M059J (cell line): ENCODE data around the gene ERAL1. TPM values are rescaled to one million over a fixed set of nuclear protein-coding genes. Genes with fewer than 3 reads are reported as not detected.
A peak's percentile ranks its signal among the peaks of the same experiment; 100 is the strongest.
"Not testable (repeated sequence)": the region's sequence is repeated elsewhere in the genome, so short reads cannot be mapped to it uniquely, and the experiment has no call there.

Experiments used
- DNase-seq: peaks from one replicate; pipeline ENCODE4 v3.0.0-alpha.2; 2012; ENCODE audit warnings: low read depth
- total RNA-seq: library from RNA; depleted of rRNA; stranded (reverse); fragments of >200 nt; shearing (Covaris generic); gene quantifications from 2 replicates; pipeline ENCODE4 v1.2.3, GENCODE V29; 2014; rRNA removed

Gene ERAL1
- total RNA-seq, 1 experiment from 2014 or later = 34.4 TPM

GRCh38 chr17:28899212-28899815, 44.5 kb downstream of the ERAL1 start:
- DNase-seq = no peak

GRCh38 chr17:28900986-28901726, 46.3 kb downstream of the ERAL1 start:
- no peak for DNase-seq

GRCh38 chr17:28901866-28902818, 47.3 kb downstream of the ERAL1 start:
- DNase-seq = no peak

- peak; percentile 84 for DNase-seq
Measured at GRCh38 chr17:28902819-28903545, 48.2 kb downstream of the ERAL1 start, which contains the start of gene DHRS13. Gene DHRS13 (minus strand): TSS chr17:28903079. CDS start chr17:28902944, 135 bp downstream.

GRCh38 chr17:28903546-28903841, 48.7 kb downstream of the ERAL1 start:
- not testable (repeated sequence) for DNase-seq

- no peak for DNase-seq
Measured at GRCh38 chr17:28904800-28905199, 50.0 kb downstream of the ERAL1 start.

- no peak for DNase-seq
Measured at GRCh38 chr17:28906276-28906675, 51.5 kb downstream of the ERAL1 start.

GRCh38 chr17:28906706-28907438, 52.1 kb downstream of the ERAL1 start:
- DNase-seq = no peak

GRCh38 chr17:28907709-28908475, 53.1 kb downstream of the ERAL1 start:
- DNase-seq = no peak

- peak; percentile 67 for DNase-seq
Measured at GRCh38 chr17:28908640-28909167, 53.9 kb downstream of the ERAL1 start.

GRCh38 chr17:28910534-28910933, 55.7 kb downstream of the ERAL1 start:
- DNase-seq = no peak

Other genes starting within 250 kb of the ERAL1 start
- gene RSKR, start 240.8 kb upstream of the ERAL1 start, total RNA-seq = 2.2 and 9.7 TPM in 2 replicates
- gene BLTP2, start 209.9 kb upstream of the ERAL1 start, total RNA-seq = 92.0 and 97.6 TPM in 2 replicates
- 74.0 and 81.7 TPM in 2 replicates for gene SDF2, start 193.1 kb upstream of the ERAL1 start, total RNA-seq
- gene SUPT6H, start 192.8 kb upstream of the ERAL1 start, total RNA-seq = 20.8 and 28.1 TPM in 2 replicates
- gene PROCA1, start 143.1 kb upstream of the ERAL1 start, total RNA-seq = 0.84 and 1.3 TPM in 2 replicates
- gene RAB34, start 137.1 kb upstream of the ERAL1 start, total RNA-seq = 27.3 and 32.1 TPM in 2 replicates
- 444 and 507 TPM in 2 replicates for gene RPL23A, start 135.0 kb upstream of the ERAL1 start, total RNA-seq
- gene TLCD1, start 128.8 kb upstream of the ERAL1 start, total RNA-seq = 9.4 and 11.2 TPM in 2 replicates
- 2.4 and 2.6 TPM in 2 replicates for gene NEK8, start 126.2 kb upstream of the ERAL1 start, total RNA-seq
- 44.9 and 48.0 TPM in 2 replicates for gene TRAF4, start 111.0 kb upstream of the ERAL1 start, total RNA-seq
- 3.2 and 13.2 TPM in 2 replicates for gene FAM222B, start 12.2 kb upstream of the ERAL1 start, total RNA-seq
- gene FLOT2, start 42.7 kb downstream of the ERAL1 start, total RNA-seq = 23.6 and 27.6 TPM in 2 replicates
- 7.1 and 9.0 TPM in 2 replicates for gene DHRS13, start 48.1 kb downstream of the ERAL1 start, total RNA-seq
- gene PHF12, start 96.5 kb downstream of the ERAL1 start, total RNA-seq = 19.8 and 22.9 TPM in 2 replicates
- gene SEZ6, start 151.0 kb downstream of the ERAL1 start, total RNA-seq = not detected in 2 replicates
- gene PIPOX, start 188.1 kb downstream of the ERAL1 start, total RNA-seq = 0.71 and 5.5 TPM in 2 replicates